HG03159 (cell line): ENCODE data around the gene MPHOSPH10.
"Not testable (repeated sequence)": the region's sequence is repeated elsewhere in the genome, so short reads cannot be mapped to it uniquely, and the experiment has no call there.

ENCODE experiments used
- ATAC-seq: cut with Tn5 transposase; IDR thresholded peaks from one replicate; pipeline ENCODE4 v1.9.1; 2021; ENCODE audit warnings: mild to moderate bottlenecking, moderate library complexity; ENCODE audit not compliant: unreplicated experiment

The MPHOSPH10 gene

GRCh38 chr2:71122387-71123298 lies 7.8 kb upstream of the MPHOSPH10 start:
- ATAC-seq, result no peak

- ATAC-seq, result no peak
These were observed 4.7 kb upstream of the MPHOSPH10 start for GRCh38 chr2:71125506-71126294.

DNA sequence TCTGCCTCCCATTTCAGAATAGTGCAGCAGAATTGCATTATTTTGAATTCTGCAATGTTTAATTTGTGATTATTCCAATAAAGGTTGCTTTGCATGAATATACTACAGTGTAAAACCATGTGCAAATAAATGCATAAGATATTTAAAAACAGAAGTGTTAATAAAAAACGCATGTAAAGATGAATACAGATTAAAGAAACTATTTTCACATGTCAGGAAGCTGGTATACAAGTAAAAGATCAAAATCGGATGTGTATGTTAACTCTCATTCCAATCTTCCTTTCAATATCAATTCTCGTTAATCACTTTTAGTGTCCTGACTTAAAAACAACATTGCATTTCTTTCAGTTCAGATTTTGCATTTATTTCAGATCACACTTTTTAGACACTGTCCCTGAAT lies 3.5 kb upstream of the MPHOSPH10 start:
- no peak for ATAC-seq

DNA sequence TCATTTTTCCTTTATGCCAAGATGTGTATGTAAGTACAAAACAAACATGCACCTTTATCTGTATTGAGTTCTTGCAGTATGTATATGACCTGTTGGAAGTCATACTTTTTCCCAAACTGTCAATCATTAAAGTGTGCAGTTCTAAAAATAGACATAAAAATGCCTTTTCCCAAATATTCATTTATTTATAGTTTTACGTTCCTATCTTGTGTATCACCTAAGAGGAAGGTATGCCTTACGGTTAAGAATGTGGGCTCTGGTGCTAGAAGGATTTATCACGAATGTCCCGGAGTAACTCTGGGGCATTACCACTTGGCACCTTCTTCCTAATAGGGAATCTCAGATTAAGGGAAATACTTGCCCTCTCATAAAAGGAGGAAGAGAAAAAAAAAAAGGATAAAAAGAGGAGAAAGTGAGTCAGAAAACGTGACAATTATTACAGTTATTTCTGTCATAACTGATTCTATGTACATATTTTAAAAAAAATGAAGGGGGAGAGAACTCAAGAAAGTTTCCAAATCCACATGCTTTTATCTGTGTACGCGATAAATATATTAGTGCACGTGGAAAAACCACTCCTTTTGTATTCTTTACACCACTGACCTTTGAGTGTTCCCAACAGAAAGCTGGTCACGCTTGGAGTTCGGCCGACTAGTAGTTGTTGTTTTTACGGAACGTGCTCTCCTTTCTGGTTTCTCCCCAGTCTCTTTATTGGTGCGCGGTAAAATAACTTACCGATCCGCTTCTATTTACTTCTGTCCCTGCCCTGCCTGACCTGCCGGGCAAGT lies 1.1 kb upstream of the MPHOSPH10 start:
- ATAC-seq, result no peak

DNA sequence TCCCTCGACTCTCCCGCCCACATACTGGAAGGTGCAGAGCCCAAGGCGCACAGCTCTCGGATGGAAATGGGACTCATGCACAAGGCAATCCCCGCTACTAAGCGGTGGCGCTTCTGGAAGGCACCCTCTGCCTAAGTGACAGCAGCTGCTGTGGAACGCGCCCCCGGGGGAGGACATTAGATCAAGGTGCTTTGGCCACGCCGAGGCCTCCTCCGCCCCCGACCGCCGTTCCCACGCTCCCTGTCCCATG lies 607 bp upstream of the MPHOSPH10 start:
- peak; percentile 53 for ATAC-seq

GRCh38 chr2:71130905-71131244 lies 441 bp downstream of the MPHOSPH10 start:
- peak; percentile 25 for ATAC-seq

GRCh38 chr2:71131387-71132166 lies 1.1 kb downstream of the MPHOSPH10 start:
- ATAC-seq, result not testable (repeated sequence)

DNA sequence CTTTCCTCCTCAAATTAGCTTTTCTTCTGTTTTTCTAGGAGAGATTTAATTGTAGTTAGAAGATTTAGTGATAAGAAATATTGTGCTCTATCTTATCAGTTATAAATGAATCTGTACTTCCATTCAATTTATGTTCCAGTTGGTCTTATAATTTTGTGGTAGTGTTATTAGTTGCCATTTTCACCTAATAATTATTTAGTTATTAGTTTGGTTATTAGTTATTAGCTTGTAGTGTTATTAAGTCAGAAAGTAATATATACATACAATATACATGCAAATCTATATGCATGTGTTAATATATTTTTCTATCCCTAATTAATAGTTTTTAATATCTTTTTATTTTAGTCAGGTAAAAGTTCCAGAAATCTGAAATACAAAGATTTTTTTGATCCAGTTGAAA lies 3.2 kb downstream of the MPHOSPH10 start:
- no peak for ATAC-seq

DNA sequence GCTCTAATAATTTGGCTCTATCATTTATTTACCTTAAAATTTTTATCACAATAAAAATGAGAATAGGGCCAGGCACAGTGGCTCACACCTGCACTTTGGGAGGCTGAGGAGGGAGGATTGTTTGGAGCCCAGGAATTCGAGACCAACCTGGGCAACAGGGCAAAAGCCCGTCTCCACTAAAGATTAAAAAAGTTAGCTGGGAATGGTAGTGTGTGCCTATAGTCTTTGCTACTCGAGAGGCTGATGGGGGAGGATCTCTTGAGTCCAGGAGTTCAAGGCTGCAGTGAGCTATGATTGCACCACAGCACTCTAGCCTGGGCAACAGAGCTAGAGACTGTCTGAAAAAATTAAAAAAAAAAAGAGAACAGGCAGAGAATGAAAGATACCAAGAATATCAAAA lies 5.7 kb downstream of the MPHOSPH10 start:
- no peak for ATAC-seq

DNA sequence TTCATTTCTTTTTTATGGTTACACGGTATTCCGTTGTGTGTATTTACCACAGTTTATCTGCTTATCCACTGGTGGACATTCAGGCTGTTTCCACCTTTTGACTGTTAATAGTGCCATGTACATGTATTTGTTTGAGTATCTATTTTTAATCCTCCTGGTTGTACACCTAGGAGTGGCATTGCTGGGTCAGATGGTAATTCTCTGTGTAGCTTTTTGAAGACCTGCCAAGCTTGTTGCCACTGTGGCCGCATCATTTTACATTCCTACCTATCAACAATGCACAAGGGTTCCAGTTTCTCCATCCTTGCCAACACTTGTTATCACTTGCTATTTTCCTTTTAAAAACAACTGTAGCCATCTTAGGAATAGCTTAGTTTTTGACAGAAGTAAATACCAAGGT lies 13.3 kb downstream of the MPHOSPH10 start:
- ATAC-seq, result no peak

- ATAC-seq, result no peak
These were observed 18.2 kb downstream of the MPHOSPH10 start for GRCh38 chr2:71148506-71149063.

DNA sequence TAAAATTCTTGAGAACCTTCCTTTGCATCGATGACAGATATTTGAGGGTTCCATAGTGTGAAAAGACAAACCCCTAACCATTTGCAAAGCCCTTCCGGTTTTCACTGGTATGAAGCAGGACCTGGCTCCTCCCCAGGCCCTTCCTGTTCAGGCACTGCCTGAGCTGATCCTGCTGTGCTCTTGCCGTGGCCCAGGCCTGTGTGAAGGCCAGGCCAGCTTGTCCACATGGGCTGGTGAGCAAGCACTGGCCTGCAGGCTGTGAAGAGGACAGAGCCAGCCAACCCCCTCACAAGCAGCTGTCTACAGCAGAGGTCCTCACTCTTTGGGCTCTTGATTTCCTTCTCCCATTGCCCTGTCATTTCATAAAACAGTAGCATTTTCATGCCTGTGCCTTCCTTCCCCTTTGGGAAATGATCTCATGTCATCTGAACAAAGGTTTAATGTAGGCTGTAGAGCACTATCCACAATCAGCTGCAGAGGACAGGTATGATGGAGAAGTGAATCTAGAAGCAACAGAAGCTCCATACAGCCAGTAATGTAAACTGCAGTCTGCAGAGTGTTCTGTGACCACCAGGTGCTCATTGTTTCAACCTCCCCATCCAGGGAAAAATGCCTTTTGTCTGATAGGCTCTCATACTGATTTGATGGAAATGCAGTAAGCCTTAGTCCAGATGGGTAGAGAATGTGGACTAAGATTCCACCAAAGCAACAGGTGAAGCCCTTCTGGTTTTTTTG lies 19.8 kb downstream of the MPHOSPH10 start:
- ATAC-seq, result no peak

GRCh38 chr2:71151620-71152019 lies 21.2 kb downstream of the MPHOSPH10 start:
- ATAC-seq, result no peak

- no peak for ATAC-seq
These were observed 23.3 kb downstream of the MPHOSPH10 start for GRCh38 chr2:71153585-71154224.

DNA sequence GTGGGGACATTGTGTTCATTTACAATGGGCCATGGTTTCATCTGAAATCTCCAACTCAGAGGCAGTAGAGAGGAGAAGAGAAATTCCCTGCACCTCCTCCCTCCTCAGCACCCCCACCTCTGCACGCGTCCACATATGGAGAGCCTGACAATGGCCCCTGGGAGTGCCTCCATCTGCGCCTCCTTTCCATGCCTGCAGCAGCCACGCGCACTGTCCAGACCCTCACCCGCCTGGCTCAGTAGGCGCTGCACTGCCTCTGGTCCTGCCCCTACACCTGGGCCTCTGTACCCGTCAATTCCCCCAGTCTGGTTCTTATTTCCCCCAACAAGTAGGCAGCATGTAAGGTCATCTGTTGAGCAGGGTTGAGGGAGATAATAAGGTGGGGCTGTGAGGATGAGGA lies 23.8 kb downstream of the MPHOSPH10 start:
- no peak for ATAC-seq

GRCh38 chr2:71154798-71155197 lies 24.4 kb downstream of the MPHOSPH10 start:
- peak; percentile 66 for ATAC-seq

GRCh38 chr2:71155846-71156245 lies 25.4 kb downstream of the MPHOSPH10 start:
- ATAC-seq, result no peak

DNA sequence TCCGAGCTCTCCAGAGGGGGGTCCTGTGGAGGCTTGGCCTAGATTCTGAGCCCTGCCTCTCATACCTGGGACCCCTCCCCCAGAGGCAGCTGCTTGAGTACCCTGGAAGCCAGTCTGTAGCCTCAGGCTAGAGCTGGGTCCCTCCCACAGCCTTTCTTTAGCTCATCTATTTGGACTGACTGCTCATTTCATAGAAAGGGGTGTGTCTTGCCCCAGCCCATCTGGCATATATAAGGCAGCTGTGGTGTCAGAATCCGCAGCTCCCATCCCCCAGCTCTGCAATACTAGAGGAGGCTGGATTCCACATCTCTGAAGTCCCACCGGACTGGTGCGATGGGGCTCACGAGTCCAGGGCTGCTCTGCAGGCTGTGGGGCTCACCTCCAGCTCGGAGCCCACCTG lies 26.1 kb downstream of the MPHOSPH10 start:
- ATAC-seq, result no peak

DNA sequence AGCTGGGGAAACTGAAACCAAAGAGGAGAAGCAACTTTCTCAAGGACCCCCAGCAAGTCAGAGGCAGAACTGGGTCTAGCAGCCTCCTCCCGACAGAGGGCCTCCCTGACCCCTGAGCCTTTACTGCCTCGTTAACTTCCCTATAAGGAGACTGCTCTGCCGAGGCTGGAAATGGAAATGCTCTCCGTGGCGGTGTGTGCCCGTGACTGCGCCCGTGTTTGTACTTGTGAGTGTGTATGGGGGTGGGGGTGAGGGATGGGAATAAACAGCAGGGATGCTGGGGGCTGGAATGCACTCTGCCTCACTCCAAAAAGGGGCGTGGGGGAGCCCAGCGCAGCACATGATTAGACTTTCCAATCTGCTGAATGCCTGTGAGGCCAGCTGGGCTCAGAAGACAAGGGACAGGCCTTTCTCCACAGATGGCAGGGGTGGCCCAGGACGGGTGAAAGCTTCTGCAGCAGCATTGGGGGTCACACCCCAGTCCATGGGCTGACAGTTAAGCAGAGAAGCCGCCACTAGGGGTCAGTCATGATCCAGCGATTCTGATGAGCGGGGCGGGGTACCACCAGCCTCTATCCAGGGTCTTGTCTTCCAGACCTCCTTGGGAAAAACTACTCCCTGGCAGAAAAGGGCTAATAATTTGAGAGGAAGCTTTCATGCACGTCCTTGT lies 26.8 kb downstream of the MPHOSPH10 start:
- ATAC-seq, result no peak
